ENCODE results near the gene KRT26.
"Not testable (repeated sequence)": the region's sequence is repeated elsewhere in the genome, so short reads cannot be mapped to it uniquely, and the experiment has no call there.

The KRT26 gene

DNA sequence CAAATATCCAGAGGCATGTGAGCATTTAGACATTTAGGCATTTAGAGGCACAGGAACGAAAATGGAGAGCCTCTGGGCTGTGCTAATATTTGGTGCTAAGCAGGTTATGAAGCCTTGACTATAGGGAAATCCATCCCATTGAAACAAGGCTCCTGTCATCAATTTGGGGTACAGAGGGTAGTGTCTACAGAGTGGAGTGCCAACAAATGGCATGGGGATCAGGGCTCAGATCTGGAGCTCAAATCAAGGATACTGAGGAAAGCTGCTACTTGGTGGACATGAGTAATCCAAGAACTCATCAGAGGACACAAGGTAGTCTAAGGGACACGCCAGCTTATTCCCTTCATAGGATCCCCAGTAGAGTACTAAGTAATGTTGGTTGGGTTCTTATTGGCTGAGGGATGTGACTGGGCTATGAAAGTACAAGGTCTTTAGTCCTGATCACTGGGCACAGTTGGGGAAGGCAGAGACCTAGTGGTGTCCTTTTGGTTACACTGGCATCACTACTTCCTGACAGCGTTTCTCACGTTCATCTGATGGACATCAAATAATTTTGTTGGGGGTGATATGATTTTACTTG, 45.2 kb upstream of the KRT26 start:
- TF ChIP-seq CTCF (IDR thresholded peaks at IDR 0.05; ENCODE audit: control insufficient read depth, insufficient read depth, low read depth, low read length, missing control alignments) = no peak
- no peak overlapping the region for H3K4me3 ChIP-seq (ENCODE audit: control insufficient read depth, low read depth, low read length)
- no peak for DNase-seq (ENCODE audit: low read depth)

DNA sequence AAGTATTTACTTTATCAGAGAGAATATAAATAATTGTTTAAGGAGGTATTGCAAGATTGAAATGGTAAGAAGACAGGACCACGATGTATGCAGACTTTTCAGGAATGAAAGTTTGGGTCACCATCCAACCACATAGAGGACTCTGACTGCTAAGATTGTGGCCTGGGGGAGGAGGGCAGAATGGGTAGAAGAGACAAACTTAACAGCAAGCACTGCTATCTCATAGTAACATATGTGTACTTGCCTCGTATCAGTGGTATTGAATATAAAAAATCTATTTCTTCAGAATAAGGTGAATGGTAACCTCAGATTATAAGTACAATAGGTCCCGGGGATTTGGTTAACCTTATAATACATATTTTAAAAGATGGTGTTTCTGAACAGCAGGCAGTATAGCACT, 44.6 kb upstream of the KRT26 start:
- TF ChIP-seq CTCF (IDR thresholded peaks at IDR 0.05; ENCODE audit: control insufficient read depth, insufficient read depth, low read depth, low read length, missing control alignments) = no peak
- DNase-seq (ENCODE audit: low read depth) = no peak
- H3K4me3 ChIP-seq (ENCODE audit: control insufficient read depth, low read depth, low read length) = no peak overlapping the region

DNA sequence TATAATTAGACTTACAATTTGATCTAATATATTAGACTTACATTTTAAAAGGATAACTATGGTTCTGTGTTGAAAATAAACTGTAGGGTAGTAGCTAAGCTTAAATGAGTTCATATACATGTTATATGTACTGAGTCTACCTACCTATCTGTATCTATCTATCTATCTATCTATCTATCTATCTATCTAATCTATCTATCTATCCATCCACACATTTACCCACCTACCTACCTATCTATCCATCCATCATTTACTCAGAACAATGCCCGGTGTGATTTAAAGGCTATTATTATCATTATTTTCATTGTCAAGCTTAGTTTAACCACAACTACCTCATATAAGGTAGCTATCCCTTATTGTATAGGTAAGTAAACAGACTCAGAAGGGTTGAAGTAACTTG, 43.4 kb upstream of the KRT26 start:
- TF ChIP-seq CTCF (IDR thresholded peaks at IDR 0.05; ENCODE audit: control insufficient read depth, insufficient read depth, low read depth, low read length, missing control alignments) = no peak
- no peak overlapping the region for H3K4me3 ChIP-seq (ENCODE audit: control insufficient read depth, low read depth, low read length)
- no peak for DNase-seq (ENCODE audit: low read depth)

GRCh38 chr17:40814657-40815056, 42.7 kb upstream of the KRT26 start:
- not testable (repeated sequence) for H3K4me3 ChIP-seq (ENCODE audit: control insufficient read depth, low read depth, low read length); DNase-seq (ENCODE audit: low read depth)

- DNase-seq (ENCODE audit: low read depth) = no peak
- no peak for TF ChIP-seq CTCF (IDR thresholded peaks at IDR 0.05; ENCODE audit: control insufficient read depth, insufficient read depth, low read depth, low read length, missing control alignments)
- H3K4me3 ChIP-seq (ENCODE audit: control insufficient read depth, low read depth, low read length) = no peak overlapping the region
Observed at GRCh38 chr17:40813804-40814203, 41.8 kb upstream of the KRT26 start.

GRCh38 chr17:40812639-40813038, 40.6 kb upstream of the KRT26 start:
- H3K4me3 ChIP-seq (ENCODE audit: control insufficient read depth, low read depth, low read length) = no peak overlapping the region
- TF ChIP-seq CTCF (IDR thresholded peaks at IDR 0.05; ENCODE audit: control insufficient read depth, insufficient read depth, low read depth, low read length, missing control alignments) = no peak
- no peak for DNase-seq (ENCODE audit: low read depth)

- DNase-seq (ENCODE audit: low read depth) = no peak
- no peak overlapping the region for H3K4me3 ChIP-seq (ENCODE audit: control insufficient read depth, low read depth, low read length)
- TF ChIP-seq CTCF (IDR thresholded peaks at IDR 0.05; ENCODE audit: control insufficient read depth, insufficient read depth, low read depth, low read length, missing control alignments) = no peak
Observed at GRCh38 chr17:40810494-40810893, 38.5 kb upstream of the KRT26 start.
